H1 (cell line): ENCODE data around the gene ULBP1. TPM values are rescaled to one million over a fixed set of nuclear protein-coding genes. Genes with fewer than 3 reads are reported as not detected.

Experiments used
- CTCF ChIA-PET: fragments of 300-600 bp; sonication (Branson Sonifier 250); formaldehyde crosslinking; loops from one replicate; lab custom pipeline; 2021; ENCODE audit not compliant: partially characterized antibody; lab: Charles Lee
- POLR2A ChIA-PET: fragments of 300-600 bp; sonication (Branson Sonifier 250); formaldehyde crosslinking; loops from one replicate; lab custom pipeline; 2021; ENCODE audit warnings: inconsistent platforms; ENCODE audit not compliant: partially characterized antibody; lab: Charles Lee
- DNase-seq, 2 experiments: peaks; one replicate each; pipeline versions ENCODE4 v3.0.0 to v3.0.0-alpha.2; 2010 to 2022; ENCODE audit warnings: low spot score in 2 of 2, low read depth in 1 of 2, mixed read lengths in 1 of 2
- FAIRE-seq: peaks from 2 replicates; lab custom pipeline; 2011; peaks lifted over from hg19 to GRCh38; lab: Jason Lieb, UNC
- H2AFZ ChIP-seq: 2 replicates; pipeline ENCODE4 v1.8.1; 2012; ENCODE audit warnings: low read length, inconsistent platforms
- H2AK5ac ChIP-seq: 2 replicates; pipeline ENCODE4 v1.6.1; 2013; ENCODE audit warnings: low read depth, low read length
- H2BK120ac ChIP-seq: replicated peaks from 2 replicates; pipeline ENCODE3; 2013; ENCODE audit warnings: low read depth, low read length, inconsistent platforms
- H2BK12ac ChIP-seq: 2 replicates; pipeline ENCODE4 v1.6.1; 2013; ENCODE audit warnings: low read depth, low read length
- H2BK15ac ChIP-seq: 2 replicates; pipeline ENCODE4 v1.6.1; 2013; ENCODE audit warnings: low read length
- H2BK20ac ChIP-seq: 2 replicates; pipeline ENCODE4 v1.6.1; 2013; ENCODE audit warnings: low read length
- H2BK5ac ChIP-seq: 2 replicates; pipeline ENCODE4 v1.6.1; 2013; ENCODE audit warnings: low read depth, low read length
- H3K14ac ChIP-seq: 2 replicates; pipeline ENCODE4 v1.6.1; 2013; ENCODE audit warnings: inconsistent platforms; ENCODE audit not compliant: insufficient read length
- H3K18ac ChIP-seq: 2 replicates; pipeline ENCODE4 v1.6.1; 2013; ENCODE audit warnings: low read length; ENCODE audit errors: extremely low read depth
- H3K23ac ChIP-seq: 2 replicates; pipeline ENCODE4 v1.6.1; 2013; ENCODE audit warnings: inconsistent platforms; ENCODE audit not compliant: insufficient read length
- H3K23me2 ChIP-seq: 2 replicates; pipeline ENCODE4 v1.6.1; 2013; ENCODE audit warnings: low read depth, low read length
- H3K27ac ChIP-seq: 2 replicates; pipeline ENCODE4 v1.6.1; 2011; ENCODE audit warnings: low read depth, low read length, inconsistent platforms
- H3K27me3 ChIP-seq, 4 experiments: replicated peaks in 1 of 4; 1 replicate in 1 of 4; 2 replicates in 3 of 4; pipeline versions ENCODE4 v1.6.1 to v1.8.1; 2011 to 2013; ENCODE audit warnings: low read length in 3 of 4, mild to moderate bottlenecking in 3 of 4, inconsistent platforms in 2 of 4, mixed read lengths in 2 of 4, moderate library complexity in 1 of 4; ENCODE audit not compliant: control insufficient read depth in 3 of 4, insufficient read depth in 3 of 4; ENCODE audit errors: extremely low read depth in 1 of 4
- H3K36me3 ChIP-seq, 4 experiments: 2 replicates each; pipeline versions ENCODE4 v1.6.1 to v1.8.1; 2011 to 2013; ENCODE audit warnings: mild to moderate bottlenecking in 4 of 4, low read length in 3 of 4, moderate library complexity in 2 of 4, control low read depth in 1 of 4, inconsistent platforms in 1 of 4; ENCODE audit not compliant: insufficient read depth in 4 of 4, control insufficient read depth in 2 of 4
- H3K4ac ChIP-seq: replicated peaks from 2 replicates; pipeline ENCODE3; 2013; ENCODE audit warnings: low read length, low read depth, mixed read lengths, inconsistent platforms; ENCODE audit not compliant: insufficient read length
- H3K4me1 ChIP-seq, 4 experiments: replicated peaks in 1 of 4; 1 replicate in 1 of 4; 2 replicates in 3 of 4; pipeline versions ENCODE4 v1.6.1 to v1.8.1; 2011 to 2013; ENCODE audit warnings: low read length in 3 of 4, inconsistent platforms in 2 of 4, mixed read lengths in 1 of 4; ENCODE audit not compliant: insufficient read depth in 4 of 4, control insufficient read depth in 3 of 4
- H3K4me2 ChIP-seq, 2 experiments: 2 replicates each; pipeline versions ENCODE4 v1.6.1 to v1.8.1; 2011 to 2013; ENCODE audit warnings: low read depth in 2 of 2, low read length in 2 of 2, control low read depth in 1 of 2, inconsistent platforms in 1 of 2, mild to moderate bottlenecking in 1 of 2; ENCODE audit not compliant: insufficient read depth in 1 of 2
- H3K4me3 ChIP-seq, 4 experiments: fragments of 200-600, 300-600 bp in 1 of 4; sonication (generic), shearing (Covaris generic), sonication (Bioruptor Twin) in 1 of 4; 2 replicates each; pipeline versions ENCODE4 v1.5.1 to v1.8.1; 2011 to 2016; ENCODE audit warnings: low read length in 4 of 4, low read depth in 3 of 4, control low read depth in 2 of 4, inconsistent platforms in 2 of 4, mild to moderate bottlenecking in 2 of 4, mixed read lengths in 1 of 4, moderate library complexity in 1 of 4; ENCODE audit not compliant: insufficient read depth in 2 of 4; ENCODE audit errors: extremely low read depth in 1 of 4
- H3K56ac ChIP-seq: replicated peaks from 2 replicates; pipeline ENCODE3; 2013; ENCODE audit warnings: low read depth, mild to moderate bottlenecking, mixed read lengths, low read length, inconsistent platforms; ENCODE audit not compliant: insufficient read length
- H3K79me1 ChIP-seq: 2 replicates; pipeline ENCODE4 v1.6.1; 2013; ENCODE audit warnings: low read depth, low read length, control low read depth
- H3K79me2 ChIP-seq, 2 experiments: 2 replicates each; pipeline versions ENCODE4 v1.6.1 to v1.8.1; 2012 to 2013; ENCODE audit warnings: low read length in 2 of 2, mild to moderate bottlenecking in 2 of 2, inconsistent platforms in 1 of 2; ENCODE audit not compliant: insufficient read depth in 2 of 2, control insufficient read depth in 1 of 2
- H3K9ac ChIP-seq, 4 experiments: replicated peaks in 1 of 4; 1 replicate in 1 of 4; 2 replicates in 3 of 4; pipeline versions ENCODE4 v1.6.1 to v1.8.1; 2011 to 2013; ENCODE audit warnings: low read depth in 3 of 4, low read length in 3 of 4, control low read depth in 2 of 4, mild to moderate bottlenecking in 2 of 4, moderate library complexity in 2 of 4, inconsistent platforms in 1 of 4; ENCODE audit errors: extremely low read depth in 1 of 4
- H3K9me3 ChIP-seq, 2 experiments: 2 replicates each; pipeline versions ENCODE4 v1.6.1 to v1.8.1; 2012 to 2013; ENCODE audit warnings: mild to moderate bottlenecking in 2 of 2, moderate library complexity in 2 of 2, control low read depth in 1 of 2, inconsistent platforms in 1 of 2, low read depth in 1 of 2, low read length in 1 of 2, mixed read lengths in 1 of 2; ENCODE audit not compliant: insufficient read depth in 2 of 2
- H4K20me1 ChIP-seq, 2 experiments: replicated peaks in 1 of 2; 2 replicates each; pipeline versions ENCODE3 to v1.8.1; 2011 to 2013; ENCODE audit warnings: inconsistent platforms in 2 of 2, low read length in 2 of 2, mild to moderate bottlenecking in 1 of 2; ENCODE audit not compliant: insufficient read depth in 2 of 2, control insufficient read depth in 1 of 2
- H4K5ac ChIP-seq: 2 replicates; pipeline ENCODE4 v1.6.1; 2013; ENCODE audit warnings: low read length, low read depth, mixed read lengths, inconsistent platforms; ENCODE audit not compliant: insufficient read length
- H4K8ac ChIP-seq: 2 replicates; pipeline ENCODE4 v1.8.0; 2013; ENCODE audit warnings: mild to moderate bottlenecking, moderate library complexity, low read length, inconsistent platforms; ENCODE audit not compliant: insufficient read depth; ENCODE audit errors: extremely low read depth
- H4K91ac ChIP-seq: replicated peaks from 2 replicates; pipeline ENCODE3; 2013; ENCODE audit warnings: low read length, mixed read lengths, inconsistent platforms; ENCODE audit not compliant: insufficient read length
- CREB1 ChIP-seq: IDR thresholded peaks from 2 replicates; pipeline ENCODE4 v1.6.1; 2012; ENCODE audit warnings: inconsistent platforms
- PHF8 ChIP-seq: fragments of 200-600 bp; sonication (generic); conservative IDR thresholded peaks from 2 replicates; pipeline ENCODE4 v1.7.1; 2012; ENCODE audit warnings: low read depth, mild to moderate bottlenecking, inconsistent platforms, low read length, moderate library complexity
- POLR2A ChIP-seq, 2 experiments: IDR thresholded peaks; 1 replicate in 1 of 2; 2 replicates in 1 of 2; pipeline ENCODE4 v1.6.1; 2011; ENCODE audit warnings: low read depth in 2 of 2, low read length in 2 of 2, mild to moderate bottlenecking in 2 of 2; ENCODE audit errors: control extremely low read depth in 1 of 2
- WGBS, 2 experiments: shearing (Covaris generic) in 1 of 2; methylation state at CpG; one replicate each; pipeline versions ENCODE4 v1.1.6 to v1.1.7; 2013 to 2015; ENCODE audit warnings: low lambda C conversion rate in 2 of 2, mixed read lengths in 2 of 2, inconsistent platforms in 1 of 2, low coverage in 1 of 2, missing lambda C conversion rate in 1 of 2; ENCODE audit not compliant: insufficient replicate concordance in 2 of 2, insufficient coverage in 1 of 2, insufficient read length in 1 of 2; ENCODE audit errors: extremely low coverage in 1 of 2, missing lambda C conversion rate in 1 of 2; 5-methylcytosine and 5-hydroxymethylcytosine counted together
- polyA plus RNA-seq, 7 experiments: library from polyadenylated mRNA; depleted of rRNA in 3 of 7; stranded (reverse) in 5 of 7; unstranded in 2 of 7; fragments of >200 nt in 5 of 7; fragments of 200-250 nt in 2 of 7; gene quantifications; 1 replicate in 5 of 7; 2 replicates in 1 of 7; 4 replicates in 1 of 7; pipeline versions ENCODE4 v1.2.1 to v1.2.3, GENCODE V29; 2011 to 2013; ENCODE audit warnings: missing spikeins in 2 of 7, mixed read lengths in 2 of 7
- total RNA-seq: library from RNA; stranded (reverse); fragmentation: NEBNext Ultra II Directional; extraction: Animal tissue kit (Norgen Biotek cat#: 25700); gene quantifications from 2 replicates; pipeline ENCODE4 v1.2.1, GENCODE V29; 2021

Gene ULBP1
- total and polyA plus RNA-seq, 2 of the 8 experiments (the other 6 are each of a cell fraction or from before 2014, with no cell fraction given) = 0.32 to 0.60 TPM

DNA sequence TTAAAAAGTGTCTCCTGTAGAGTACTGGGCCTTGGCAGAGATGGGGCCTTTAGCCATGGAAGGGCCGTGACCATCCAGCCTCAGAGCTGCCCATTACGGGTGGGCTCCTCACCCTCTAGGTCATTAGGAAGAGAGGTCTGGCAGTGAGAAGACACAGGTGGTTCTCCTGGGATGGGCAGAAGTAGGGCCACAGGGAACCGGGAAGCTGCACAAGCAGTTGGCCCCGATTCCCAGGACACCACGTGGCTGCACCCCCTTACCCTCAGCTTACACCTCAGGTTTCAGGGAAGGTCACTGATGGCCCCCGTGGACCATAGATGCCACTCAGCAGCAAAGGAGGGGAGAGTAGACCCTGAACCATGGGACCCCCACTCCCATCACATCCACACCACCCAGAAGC, 42.4 kb upstream of the ULBP1 start:
- H3K9me3 ChIP-seq = no peaks in the 10 kb centered on the region; a peak in 1 of 4 replicates
- H3K4me3 ChIP-seq = no peak overlapping the region
- H3K79me2 ChIP-seq = no peaks in the 10 kb centered on the region
- no peak overlapping the region for H4K8ac ChIP-seq
- TF ChIP-seq CREB1 (no peak), PHF8 (no peak), POLR2A (IDR thresholded peaks at IDR 0.05; ENCODE audit: control extremely low read depth in 1 of 2, low read depth in 2 of 2, low read length in 2 of 2) (no peak)
- TF ChIP-seq, all 59 proteins: peak for 0
- Histone ChIP-seq H2BK20ac (no peak overlapping the region), H2BK5ac (no peak overlapping the region), H3K4me1 (peaks cover 0 to 5% (median 0%) of the 10 kb centered on the region in 4 experiments; a peak in 2 of 7 replicates), H2BK15ac (no peak overlapping the region), H4K91ac (no peak overlapping the region), H2AK5ac (no peak overlapping the region), H3K14ac (no peak overlapping the region), H2BK120ac (no peak overlapping the region), H3K4me2 (no peak overlapping the region; a peak in 1 of 4 replicates), H3K23ac (no peak overlapping the region), H3K4ac (no peak overlapping the region), H3K36me3 (peaks cover 0 to 3% (median 0%) of the 10 kb centered on the region in 4 experiments; a peak in 1 of 8 replicates), H4K20me1 (peaks cover 3 to 6% of the 10 kb centered on the region in 2 experiments), H3K79me1 (no peaks in the 10 kb centered on the region), H3K9ac (no peak overlapping the region), H3K23me2 (peaks cover 12% of the 10 kb centered on the region; the same call in 1 of the 2 replicates), H2AFZ (no peak overlapping the region), H3K27me3 (peaks cover 39 to 62% (median 56%) of the 10 kb centered on the region in 4 experiments), H3K18ac (no peak overlapping the region), H3K27ac (no peak overlapping the region), H3K56ac (no peak overlapping the region), H4K5ac (no peak overlapping the region), H2BK12ac (0 out of 2 replicates have a peak overlapping the region, but pooled peaks have one; percentile 17)
- DNase-seq (no peak), FAIRE-seq (no peak)
- WGBS, 2 experiments = 91% methylated on average over 6 of the region's 6 CpGs; no CpG with 5 or more reads in 1 of the 2 experiments
- ChIA-PET POLR2A (no interaction called here), CTCF (interaction anchor here (1.2 to 2.1 kb wide), 4 partner anchors 15 to 87 kb away, joined by 3 to 5 read pairs (median 4); no protein-coding TSS in a partner anchor)
